Fibroblast of lung (primary cell): ENCODE measurements around the gene GRIN3A. TPM values are rescaled to one million over a fixed set of nuclear protein-coding genes. Genes with fewer than 3 reads are reported as not detected.

Experiments
- DNase-seq, 2 donors: peaks; one replicate each; pipeline versions ENCODE4 v3.0.0 to v3.0.0-alpha.2; 2010; ENCODE audit warnings: low read depth in 2 of 2
- H2AFZ ChIP-seq: 2 replicates; pipeline ENCODE4 v1.5.1; 2012; ENCODE audit warnings: low read length, control low read depth, inconsistent platforms
- H3K27ac ChIP-seq: 2 replicates; pipeline ENCODE4 v1.5.1; 2011; ENCODE audit warnings: low read length, control low read depth; ENCODE audit not compliant: insufficient read depth
- H3K27me3 ChIP-seq: 2 replicates; pipeline ENCODE4 v1.5.1; 2011; ENCODE audit warnings: mild to moderate bottlenecking, low read length; ENCODE audit not compliant: control insufficient read depth, insufficient read depth
- H3K36me3 ChIP-seq: 2 replicates; pipeline ENCODE4 v1.5.1; 2011; ENCODE audit warnings: low read length; ENCODE audit not compliant: control insufficient read depth, insufficient read depth
- H3K4me1 ChIP-seq: 2 replicates; pipeline ENCODE4 v1.5.1; 2011; ENCODE audit warnings: low read length; ENCODE audit not compliant: control insufficient read depth, insufficient read depth; ENCODE audit errors: extremely low read depth
- H3K4me2 ChIP-seq: 2 replicates; pipeline ENCODE4 v1.5.1; 2011; ENCODE audit warnings: low read length, control low read depth; ENCODE audit not compliant: insufficient read depth; ENCODE audit errors: extremely low read depth
- H3K4me3 ChIP-seq, 4 experiments: fragments of 200-600 bp in 1 of 4; sonication (generic) in 1 of 4; replicated peaks in 1 of 4; 2 replicates each; pipeline ENCODE4 v1.5.1; 2011 to 2016; ENCODE audit warnings: low read length in 4 of 4, low read depth in 3 of 4, mild to moderate bottlenecking in 3 of 4, control low read depth in 2 of 4, inconsistent platforms in 1 of 4, mixed read lengths in 1 of 4; ENCODE audit not compliant: insufficient read depth in 1 of 4; ENCODE audit errors: control extremely low read depth in 1 of 4
- H3K79me2 ChIP-seq: 2 replicates; pipeline ENCODE4 v1.5.1; 2012; ENCODE audit warnings: mild to moderate bottlenecking, low read length, inconsistent platforms; ENCODE audit not compliant: control insufficient read depth, insufficient read depth
- H3K9ac ChIP-seq: 2 replicates; pipeline ENCODE4 v1.5.1; 2011; ENCODE audit warnings: mild to moderate bottlenecking, low read length, control low read depth; ENCODE audit not compliant: insufficient read depth
- H3K9me3 ChIP-seq: 2 replicates; pipeline ENCODE4 v1.5.1; 2012; ENCODE audit warnings: low read depth, low read length; ENCODE audit not compliant: control insufficient read depth, insufficient read depth
- H4K20me1 ChIP-seq: 2 replicates; pipeline ENCODE4 v1.5.1; 2011; ENCODE audit warnings: low read length; ENCODE audit not compliant: control insufficient read depth, insufficient read depth; ENCODE audit errors: extremely low read depth
- CTCF ChIP-seq, 2 donors: IDR thresholded peaks in 1 of 2; conservative IDR thresholded peaks in 1 of 2; 1 replicate in 1 of 2; 2 replicates in 1 of 2; pipeline ENCODE4 v1.5.1; 2011 to 2012; ENCODE audit warnings: low read length in 2 of 2, control low read depth in 1 of 2, inconsistent platforms in 1 of 2, low read depth in 1 of 2, mild to moderate bottlenecking in 1 of 2
- EZH2 ChIP-seq: IDR thresholded peaks from 2 replicates; pipeline ENCODE4 v1.5.1; 2012; ENCODE audit warnings: low read length, control low read depth, mild to moderate bottlenecking; ENCODE audit errors: missing control alignments
- polyA plus RNA-seq, 2 donors: library from polyadenylated mRNA; depleted of rRNA in 1 of 2; stranded (reverse) in 1 of 2; unstranded in 1 of 2; fragments of >200 nt; gene quantifications; 2 replicates each; pipeline ENCODE4 v1.2.1, GENCODE V29; 2011 to 2012; ENCODE audit warnings: missing spikeins in 1 of 2
- total RNA-seq: library from RNA; depleted of rRNA; stranded (reverse); fragments of >200 nt; gene quantifications from 2 replicates; pipeline ENCODE4 v1.2.1, GENCODE V29; 2014

GRIN3A gene
- total and polyA plus RNA-seq, 2 donors (not counting 1 experiment from before 2014, with no cell fraction given): not detected

DNA sequence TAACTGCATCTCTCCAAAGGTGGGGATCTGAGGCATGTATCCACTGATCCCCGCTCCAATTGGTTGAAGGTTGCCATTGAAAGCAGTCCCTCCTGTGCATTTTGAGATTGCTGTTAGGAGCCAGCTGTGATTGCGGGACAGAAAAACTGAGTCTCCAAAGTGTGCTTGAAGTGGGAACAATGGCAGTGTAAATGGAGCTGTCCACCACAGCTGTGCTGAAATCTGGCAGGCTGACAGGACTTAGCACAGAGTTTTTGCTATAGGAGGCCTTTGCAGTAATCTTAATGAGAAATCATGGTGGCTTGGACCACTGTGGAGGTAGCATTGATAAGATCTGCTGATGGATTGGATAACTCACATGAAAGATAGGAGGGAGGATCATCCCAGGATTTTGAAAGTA lies 201.5 kb downstream of the GRIN3A start:
- Histone ChIP-seq H3K36me3 (no peaks in the 10 kb centered on the region), H3K27ac (no peak overlapping the region), H3K9ac (no peak overlapping the region), H3K9me3 (no peaks in the 10 kb centered on the region), H2AFZ (no peak overlapping the region), H3K27me3 (no peaks in the 10 kb centered on the region), H3K79me2 (peaks cover 11% of the 10 kb centered on the region), H3K4me1 (no peaks in the 10 kb centered on the region), H3K4me3 (no peak overlapping the region), H4K20me1 (no peaks in the 10 kb centered on the region), H3K4me2 (no peak overlapping the region)
- TF ChIP-seq EZH2: no peak
- TF ChIP-seq CTCF (conservative IDR thresholded peaks at IDR 0.05 in 1 of 2, IDR thresholded peaks at IDR 0.05 in 1 of 2; ENCODE audit: low read depth in 1 of 2, low read length in 2 of 2): no peak
- peak; percentile 27 to 56 for DNase-seq

- Histone ChIP-seq H3K4me2 (no peak overlapping the region), H3K9me3 (no peaks in the 10 kb centered on the region), H3K36me3 (no peaks in the 10 kb centered on the region), H4K20me1 (no peaks in the 10 kb centered on the region), H3K27me3 (no peaks in the 10 kb centered on the region), H2AFZ (no peak overlapping the region), H3K9ac (no peak overlapping the region), H3K79me2 (peaks cover 11% of the 10 kb centered on the region), H3K27ac (no peak overlapping the region), H3K4me1 (no peaks in the 10 kb centered on the region), H3K4me3 (no peak overlapping the region)
- TF ChIP-seq EZH2: no peak
- no peak for TF ChIP-seq CTCF (conservative IDR thresholded peaks at IDR 0.05 in 1 of 2, IDR thresholded peaks at IDR 0.05 in 1 of 2; ENCODE audit: low read depth in 1 of 2, low read length in 2 of 2)
- DNase-seq: peak; percentile 16 to 50
Observed at GRCh38 chr9:101536351-101536750, 202.1 kb downstream of the GRIN3A start.

- H3K27me3 ChIP-seq: no peaks in the 10 kb centered on the region
- no peaks in the 10 kb centered on the region for H3K9me3 ChIP-seq
- no peaks in the 10 kb centered on the region for H3K36me3 ChIP-seq
- peak within 1 kb of the TSS; percentile 99 for H3K27ac ChIP-seq
- peaks cover 11% of the 10 kb centered on the region for H3K79me2 ChIP-seq
- peak within 1 kb of the TSS; percentile 65 to 94 (median 81) for H3K4me3 ChIP-seq
- TF ChIP-seq EZH2 (no peak), CTCF (conservative IDR thresholded peaks at IDR 0.05 in 1 of 2, IDR thresholded peaks at IDR 0.05 in 1 of 2; ENCODE audit: low read depth in 1 of 2, low read length in 2 of 2) (no peak)
- H3K4me1 ChIP-seq: no peaks in the 10 kb centered on the region
- DNase-seq: peak; percentile 99
- H3K9ac ChIP-seq: peak within 1 kb of the TSS; percentile 96
- peak within 1 kb of the TSS; percentile 99 for H2AFZ ChIP-seq
- peak within 1 kb of the TSS; percentile 99 for H3K4me2 ChIP-seq
- no peaks in the 10 kb centered on the region for H4K20me1 ChIP-seq
Observed at GRCh38 chr9:101533334-101534204, 204.9 kb downstream of the GRIN3A start, which contains the start of gene RNF20. TSS of gene RNF20 (plus strand) at chr9:101533853. CDS start at chr9:101535424, 1,571 bp downstream.
